Karpas-422 (cell line): Measurements from ENCODE around the gene IRX4. TPM values are rescaled to one million over a fixed set of nuclear protein-coding genes. Genes with fewer than 3 reads are reported as not detected.

Experiments used
- DNase-seq: peaks from one replicate; pipeline ENCODE4 v3.0.0-alpha.2; 2015
- H2AFZ ChIP-seq: fragments of 200-600 bp; sonication (generic); 2 replicates; pipeline ENCODE4 v1.6.1; 2014; ENCODE audit warnings: antibody characterized with exemption, low read length, mixed read lengths
- H3K27ac ChIP-seq: fragments of 200-600 bp; sonication (generic); 2 replicates; pipeline ENCODE4 v1.5.1; 2014; ENCODE audit warnings: mild to moderate bottlenecking, low read length, moderate library complexity
- H3K27me3 ChIP-seq: fragments of 200-600 bp; sonication (generic); 2 replicates; pipeline ENCODE4 v1.6.1; 2014; ENCODE audit warnings: low read length, mixed read lengths
- H3K36me3 ChIP-seq: fragments of 200-600 bp; sonication (generic); 2 replicates; pipeline ENCODE4 v1.6.1; 2014; ENCODE audit warnings: low read length, mixed read lengths; ENCODE audit not compliant: insufficient read depth
- H3K4me1 ChIP-seq: fragments of 200-600 bp; sonication (generic); 2 replicates; pipeline ENCODE4 v1.6.1; 2014; ENCODE audit warnings: mild to moderate bottlenecking, low read length, mixed read lengths
- H3K4me2 ChIP-seq: fragments of 200-600 bp; sonication (generic); 2 replicates; pipeline ENCODE4 v1.6.1; 2014; ENCODE audit warnings: low read length, low read depth, mild to moderate bottlenecking; ENCODE audit not compliant: poor library complexity, severe bottlenecking
- H3K4me3 ChIP-seq: fragments of 200-600 bp; sonication (generic); 2 replicates; pipeline ENCODE4 v1.5.1; 2014; ENCODE audit warnings: mild to moderate bottlenecking, antibody characterized with exemption, low read length, mixed read lengths
- H3K79me2 ChIP-seq: fragments of 200-600 bp; sonication (generic); 2 replicates; pipeline ENCODE4 v1.6.1; 2014; ENCODE audit warnings: mild to moderate bottlenecking, low read length, mixed read lengths
- H3K9ac ChIP-seq: fragments of 200-600 bp; sonication (generic); 2 replicates; pipeline ENCODE4 v1.6.0; 2014; ENCODE audit warnings: low read length
- H3K9me2 ChIP-seq: fragments of 200-600 bp; sonication (generic), shearing (Covaris generic); replicated peaks from 2 replicates; pipeline ENCODE4 v1.6.0; 2014; ENCODE audit warnings: mild to moderate bottlenecking, low read length, moderate library complexity; ENCODE audit not compliant: insufficient read depth
- H3K9me3 ChIP-seq: fragments of 300-700, 200-600 bp; sonication (generic); 2 replicates; pipeline ENCODE4 v1.6.1; 2014; ENCODE audit warnings: low read length, mixed read lengths
- H4K20me1 ChIP-seq: fragments of 200-600 bp; sonication (generic); 2 replicates; pipeline ENCODE4 v1.6.1; 2014; ENCODE audit warnings: mild to moderate bottlenecking, antibody characterized with exemption, low read length, low read depth; ENCODE audit not compliant: insufficient read depth
- total RNA-seq: library from RNA; depleted of rRNA; stranded (reverse); fragments of >200 nt; shearing (Covaris generic); gene quantifications from 2 replicates; pipeline ENCODE4 v1.2.3, GENCODE V29; 2014; ENCODE audit warnings: low replicate concordance

Gene IRX4
- total RNA-seq, 1 experiment from 2014 or later, result not detected

GRCh38 chr5:1910081-1910760 lies 27.5 kb upstream of the IRX4 start:
- Histone ChIP-seq H3K9ac (no peak overlapping the region), H3K79me2 (no peaks in the 10 kb centered on the region), H3K4me1 (no peaks in the 10 kb centered on the region), H3K9me2 (no peaks in the 10 kb centered on the region), H3K36me3 (no peaks in the 10 kb centered on the region), H4K20me1 (no peaks in the 10 kb centered on the region), H3K4me3 (no peak overlapping the region), H3K27me3 (no peaks in the 10 kb centered on the region), H3K27ac (no peak overlapping the region), H3K9me3 (no peaks in the 10 kb centered on the region), H2AFZ (no peak overlapping the region), H3K4me2 (no peak overlapping the region)
- no peak for DNase-seq

DNA sequence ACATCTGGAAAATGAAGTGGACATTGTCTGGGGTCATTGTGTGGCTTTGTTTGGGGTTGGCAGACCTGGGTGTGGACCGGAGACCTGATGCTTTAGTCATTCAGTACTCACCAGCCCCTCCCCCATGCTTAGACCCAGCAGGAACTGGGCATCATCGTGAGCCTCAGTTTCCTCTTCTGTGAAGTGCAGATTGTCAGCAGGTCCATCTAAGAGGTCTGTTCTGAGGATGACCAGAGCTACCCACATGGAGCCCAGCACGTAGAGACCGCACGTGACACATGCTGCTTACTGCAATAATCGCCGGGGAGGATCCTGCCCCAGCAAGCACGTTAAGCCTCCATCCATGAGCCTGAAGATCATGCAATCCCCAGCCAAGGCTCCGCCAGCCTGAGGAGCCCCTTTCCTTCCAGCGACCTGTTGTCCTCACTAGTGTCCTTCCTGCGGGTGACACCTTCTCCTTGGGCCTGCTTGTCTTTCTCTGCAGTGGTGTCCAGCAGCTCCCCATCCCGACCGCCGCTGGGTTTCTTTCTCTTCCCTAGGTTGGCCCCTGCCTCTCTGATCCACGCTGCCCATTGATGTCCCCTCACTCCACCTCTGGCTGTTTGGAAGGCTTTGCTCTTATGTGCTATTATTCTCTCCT lies 26.7 kb upstream of the IRX4 start:
- H3K9me2 ChIP-seq, result no peaks in the 10 kb centered on the region
- H4K20me1 ChIP-seq, result no peaks in the 10 kb centered on the region
- H2AFZ ChIP-seq, result no peak overlapping the region

DNA sequence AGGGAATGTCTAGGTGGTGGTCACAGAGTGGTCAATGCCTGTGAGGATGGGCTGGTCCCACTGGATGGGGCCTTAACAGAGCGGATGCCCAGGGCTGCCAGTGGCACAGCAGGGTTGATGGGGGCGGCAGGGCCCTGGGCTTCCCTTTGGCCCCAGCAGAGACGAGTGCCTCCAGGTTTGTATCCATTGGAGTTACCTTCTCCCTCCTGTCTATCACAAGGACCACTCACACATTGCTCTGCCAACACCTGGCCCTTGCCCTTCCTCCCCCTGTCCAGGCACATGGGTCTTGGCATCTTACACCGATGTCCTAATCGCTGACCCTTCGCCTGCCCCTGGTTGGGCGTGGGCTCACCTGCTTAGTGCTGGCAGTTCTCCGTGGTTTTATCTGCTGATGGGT lies 26.2 kb upstream of the IRX4 start:
- Histone ChIP-seq H3K9ac (no peak overlapping the region), H3K79me2 (no peaks in the 10 kb centered on the region), H2AFZ (no peak overlapping the region), H3K4me1 (no peaks in the 10 kb centered on the region), H3K9me2 (no peaks in the 10 kb centered on the region), H3K9me3 (no peaks in the 10 kb centered on the region), H3K36me3 (no peaks in the 10 kb centered on the region), H4K20me1 (no peaks in the 10 kb centered on the region), H3K4me3 (no peak overlapping the region), H3K27me3 (no peaks in the 10 kb centered on the region), H3K4me2 (no peak overlapping the region), H3K27ac (no peak overlapping the region)
- no peak for DNase-seq

More for the DNA sequence above, 26.7 kb upstream of the IRX4 start:
- Histone ChIP-seq H3K4me3 (no peak overlapping the region), H3K27ac (no peak overlapping the region), H3K27me3 (no peaks in the 10 kb centered on the region), H3K4me1 (no peaks in the 10 kb centered on the region), H3K9me3 (no peaks in the 10 kb centered on the region), H3K36me3 (no peaks in the 10 kb centered on the region), H3K9ac (no peak overlapping the region), H3K79me2 (no peaks in the 10 kb centered on the region), H3K4me2 (no peak overlapping the region)
- DNase-seq, result no peak

GRCh38 chr5:1907616-1908015 lies 24.9 kb upstream of the IRX4 start:
- H3K9me3 ChIP-seq, result no peaks in the 10 kb centered on the region
- no peak for DNase-seq
- no peaks in the 10 kb centered on the region for H3K9me2 ChIP-seq
- no peak overlapping the region for H2AFZ ChIP-seq
- no peaks in the 10 kb centered on the region for H3K27me3 ChIP-seq
- no peak overlapping the region for H3K27ac ChIP-seq
- H3K9ac ChIP-seq, result no peak overlapping the region
- no peaks in the 10 kb centered on the region for H3K36me3 ChIP-seq
- H3K4me2 ChIP-seq, result no peak overlapping the region
- H3K79me2 ChIP-seq, result no peaks in the 10 kb centered on the region
- no peaks in the 10 kb centered on the region for H3K4me1 ChIP-seq
- H3K4me3 ChIP-seq, result no peak overlapping the region
- H4K20me1 ChIP-seq, result no peaks in the 10 kb centered on the region

DNA sequence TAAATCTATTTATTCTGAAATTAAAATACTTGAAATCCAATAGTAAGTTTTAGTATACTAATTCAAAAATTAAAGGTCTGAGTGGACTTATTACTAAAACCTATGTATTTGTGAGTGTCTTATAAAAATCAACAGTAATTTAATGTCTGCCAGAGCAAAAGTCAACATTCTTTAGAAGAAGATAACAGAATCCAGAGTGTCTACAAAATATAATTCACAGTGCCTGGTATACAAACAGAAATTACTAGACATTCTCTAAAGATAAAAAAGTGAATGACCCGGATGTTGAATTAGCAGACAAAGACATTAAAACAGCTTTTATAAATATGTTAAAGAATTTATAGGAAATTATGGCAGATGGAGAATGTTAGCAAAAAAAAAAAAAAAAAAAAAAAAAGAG lies 22.4 kb upstream of the IRX4 start:
- DNase-seq, result no peak
- Histone ChIP-seq H3K4me2 (no peak overlapping the region), H3K27me3 (no peaks in the 10 kb centered on the region), H4K20me1 (no peaks in the 10 kb centered on the region), H3K27ac (no peak overlapping the region), H3K4me1 (no peaks in the 10 kb centered on the region), H3K79me2 (no peaks in the 10 kb centered on the region), H3K9me2 (no peaks in the 10 kb centered on the region), H3K9me3 (no peaks in the 10 kb centered on the region), H3K36me3 (no peaks in the 10 kb centered on the region), H3K4me3 (no peak overlapping the region), H2AFZ (no peak overlapping the region), H3K9ac (no peak overlapping the region)

DNA sequence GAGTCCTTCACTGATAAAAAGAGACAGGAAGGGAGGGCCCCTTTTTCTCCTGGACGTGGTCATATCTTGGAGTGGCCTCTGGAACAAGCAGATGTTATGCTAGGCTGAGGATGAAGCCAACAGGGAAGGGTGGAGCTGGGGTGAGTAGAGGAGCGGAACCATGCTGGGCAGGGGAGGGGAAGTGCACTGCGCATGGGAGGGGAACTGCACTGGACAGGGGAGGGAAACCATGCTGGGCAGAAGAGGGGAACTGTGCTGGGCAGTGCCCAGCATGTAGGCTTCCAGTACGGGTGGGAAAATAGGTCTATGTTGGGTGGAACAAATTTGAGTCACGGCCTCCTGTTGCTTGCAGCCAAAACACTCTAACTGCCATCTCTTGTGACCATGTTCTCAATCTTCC lies 19.3 kb upstream of the IRX4 start:
- no peaks in the 10 kb centered on the region for H3K79me2 ChIP-seq
- H3K27me3 ChIP-seq, result no peaks in the 10 kb centered on the region

DNA sequence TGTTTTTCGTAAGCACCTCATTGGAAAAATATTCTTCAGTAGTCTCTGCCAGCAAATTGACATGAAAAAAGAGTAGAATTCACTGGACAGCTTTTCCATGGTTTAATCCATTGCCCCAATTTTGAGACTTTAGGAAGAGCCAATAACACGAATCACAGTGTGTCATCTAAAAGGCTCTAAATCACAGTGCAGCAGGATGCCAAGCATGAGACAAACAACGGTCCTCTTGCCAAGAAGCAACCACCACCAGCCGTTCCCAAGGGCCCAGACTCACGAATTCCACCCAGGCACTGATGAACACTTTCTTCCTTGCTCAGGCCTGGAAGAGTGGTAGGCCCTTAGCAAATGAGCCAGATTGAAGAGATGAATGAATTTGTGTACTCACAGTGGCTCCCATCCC lies 18.3 kb upstream of the IRX4 start:
- H3K79me2 ChIP-seq, result no peaks in the 10 kb centered on the region

More for the DNA sequence above, 19.3 kb upstream of the IRX4 start:
- Histone ChIP-seq H2AFZ (no peak overlapping the region), H3K4me2 (no peak overlapping the region), H4K20me1 (no peaks in the 10 kb centered on the region), H3K4me3 (no peak overlapping the region), H3K27ac (no peak overlapping the region), H3K4me1 (no peaks in the 10 kb centered on the region), H3K9me2 (no peaks in the 10 kb centered on the region), H3K9ac (no peak overlapping the region), H3K36me3 (no peaks in the 10 kb centered on the region), H3K9me3 (no peaks in the 10 kb centered on the region)
- DNase-seq, result no peak

DNA sequence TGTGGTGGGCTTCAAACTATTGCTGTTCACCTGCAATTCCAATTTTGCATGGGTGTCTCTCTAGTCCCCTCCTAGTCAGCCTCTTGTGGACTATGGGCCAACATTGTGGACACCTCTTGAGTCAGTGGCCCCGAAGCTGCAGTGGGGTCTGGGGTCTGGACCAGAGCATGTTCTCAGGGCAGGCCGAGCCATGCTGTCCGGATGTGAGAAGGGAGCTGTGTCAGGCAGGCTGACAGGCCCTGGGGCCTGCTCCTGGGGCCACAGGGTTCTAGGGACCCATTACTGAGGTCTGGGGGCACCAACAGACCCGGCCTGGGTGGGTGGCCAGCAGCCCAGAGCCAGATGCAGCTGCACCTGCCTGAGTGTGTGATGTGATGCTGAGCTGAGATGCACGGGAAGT lies 16.5 kb upstream of the IRX4 start:
- H3K27ac ChIP-seq, result no peak overlapping the region
- H3K9ac ChIP-seq, result no peak overlapping the region
- H3K4me2 ChIP-seq, result no peak overlapping the region
- DNase-seq, result no peak
- H3K9me3 ChIP-seq, result no peaks in the 10 kb centered on the region
- no peaks in the 10 kb centered on the region for H3K36me3 ChIP-seq
- H3K79me2 ChIP-seq, result no peaks in the 10 kb centered on the region
- H3K4me1 ChIP-seq, result no peaks in the 10 kb centered on the region
- no peak overlapping the region for H2AFZ ChIP-seq
- H3K27me3 ChIP-seq, result no peaks in the 10 kb centered on the region
- no peaks in the 10 kb centered on the region for H3K9me2 ChIP-seq
- 0 out of 2 replicates have a peak, but pooled peaks cover 5% of the 10 kb centered on the region for H4K20me1 ChIP-seq
- no peak overlapping the region for H3K4me3 ChIP-seq

More for the DNA sequence above, 18.3 kb upstream of the IRX4 start:
- no peaks in the 10 kb centered on the region for H3K27me3 ChIP-seq
- no peak for DNase-seq
- no peak overlapping the region for H3K4me2 ChIP-seq
- no peaks in the 10 kb centered on the region for H3K4me1 ChIP-seq
- no peak overlapping the region for H3K27ac ChIP-seq
- H4K20me1 ChIP-seq, result no peaks in the 10 kb centered on the region
- H3K36me3 ChIP-seq, result no peaks in the 10 kb centered on the region
- H3K9me3 ChIP-seq, result no peaks in the 10 kb centered on the region
- no peak overlapping the region for H3K9ac ChIP-seq
- no peaks in the 10 kb centered on the region for H3K9me2 ChIP-seq
- no peak overlapping the region for H2AFZ ChIP-seq
- no peak overlapping the region for H3K4me3 ChIP-seq
